Large intestine (tissue), 3 donors: ENCODE results near the gene FTO. TPM values are rescaled to one million over a fixed set of nuclear protein-coding genes. Genes with fewer than 3 reads are reported as not detected.

Source experiments
- DNase-seq, 2 donors: peaks; one replicate each; pipeline versions ENCODE4 v3.0.0 to v3.0.0-alpha.2; 2013
- H3K27ac ChIP-seq: one replicate; pipeline ENCODE4 v1.5.1; 2013; ENCODE audit warnings: low read length
- H3K27me3 ChIP-seq: 2 replicates; pipeline ENCODE4 v1.6.1; 2013; ENCODE audit warnings: low read length; ENCODE audit not compliant: control insufficient read depth, insufficient read depth
- H3K36me3 ChIP-seq: 2 replicates; pipeline ENCODE4 v1.6.1; 2013; ENCODE audit warnings: low read length; ENCODE audit not compliant: control insufficient read depth, insufficient read depth
- H3K4me1 ChIP-seq: one replicate; pipeline ENCODE4 v1.6.1; 2013; ENCODE audit warnings: low read length; ENCODE audit not compliant: control insufficient read depth, insufficient read depth
- H3K4me3 ChIP-seq: one replicate; pipeline ENCODE4 v1.5.1; 2013; ENCODE audit warnings: low read length
- H3K9me3 ChIP-seq: one replicate; pipeline ENCODE4 v1.6.1; 2013; ENCODE audit warnings: mild to moderate bottlenecking, low read depth, low read length, moderate library complexity; ENCODE audit not compliant: control insufficient read depth
- WGBS: methylation state at CpG from one replicate; pipeline ENCODE4 v1.1.5; 2013; ENCODE audit warnings: low lambda C conversion rate; ENCODE audit not compliant: insufficient coverage; 5-methylcytosine and 5-hydroxymethylcytosine counted together
- polyA plus RNA-seq: library from polyadenylated mRNA; unstranded; fragments of 120-200 nt; gene quantifications from one replicate; pipeline ENCODE4 v1.2.1, GENCODE V29; 2013

Gene FTO
- polyA plus RNA-seq, 1 donor: 43.1 TPM

- Histone ChIP-seq H3K9me3 (no peaks in the 10 kb centered on the region), H3K27me3 (no peaks in the 10 kb centered on the region), H3K27ac (peak overlapping the region; percentile 4), H3K4me3 (peak overlapping the region; percentile 90), H3K4me1 (no peaks in the 10 kb centered on the region), H3K36me3 (no peaks in the 10 kb centered on the region)
- no peak for DNase-seq
- no CpG with 5 or more reads among the region's 6 CpGs for WGBS
Measured at GRCh38 chr16:53704445-53704813, 473 bp downstream of the FTO start.

GRCh38 chr16:53707671-53708070, 3.7 kb downstream of the FTO start:
- Histone ChIP-seq H3K4me1 (no peaks in the 10 kb centered on the region), H3K9me3 (no peaks in the 10 kb centered on the region), H3K4me3 (no peak overlapping the region), H3K27ac (no peak overlapping the region), H3K36me3 (no peaks in the 10 kb centered on the region), H3K27me3 (no peaks in the 10 kb centered on the region)
- 100% methylated on average over 1 of the region's 3 CpGs for WGBS
- no peak for DNase-seq

- WGBS: no CpG with 5 or more reads among the region's 2 CpGs
- no peaks in the 10 kb centered on the region for H3K4me1 ChIP-seq
- H3K9me3 ChIP-seq: no peaks in the 10 kb centered on the region
- no peak for DNase-seq
- no peaks in the 10 kb centered on the region for H3K36me3 ChIP-seq
- no peaks in the 10 kb centered on the region for H3K27me3 ChIP-seq
- H3K27ac ChIP-seq: no peak overlapping the region
- no peak overlapping the region for H3K4me3 ChIP-seq
Measured at GRCh38 chr16:53708490-53708889, 4.5 kb downstream of the FTO start.

DNA sequence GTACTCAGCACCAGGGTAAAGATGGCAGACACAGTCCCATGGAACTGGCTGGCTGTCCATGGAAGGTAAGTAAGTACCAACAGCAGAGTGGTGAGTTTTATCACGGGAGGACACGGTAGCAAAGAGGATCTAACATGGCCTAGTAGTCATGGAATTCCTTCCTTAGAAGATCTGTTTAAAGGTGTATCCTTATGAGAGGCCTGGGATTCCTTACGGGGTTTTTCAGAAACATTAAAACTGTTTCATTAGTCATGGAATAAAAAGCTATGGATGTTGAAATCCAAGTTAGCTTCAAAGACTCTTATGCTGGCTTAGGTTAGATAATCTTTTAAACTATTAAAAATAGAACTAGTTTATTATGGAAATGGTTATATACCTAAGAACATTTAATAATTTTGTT, 7.4 kb downstream of the FTO start:
- no peak overlapping the region for H3K27ac ChIP-seq
- H3K4me3 ChIP-seq: no peak overlapping the region
- no peaks in the 10 kb centered on the region for H3K36me3 ChIP-seq
- no peaks in the 10 kb centered on the region for H3K27me3 ChIP-seq
- H3K9me3 ChIP-seq: no peaks in the 10 kb centered on the region
- no CpG with 5 or more reads among the region's 3 CpGs for WGBS
- no peaks in the 10 kb centered on the region for H3K4me1 ChIP-seq
- no peak for DNase-seq

GRCh38 chr16:53712065-53712464, 8.1 kb downstream of the FTO start:
- no peaks in the 10 kb centered on the region for H3K9me3 ChIP-seq
- WGBS: no CpG with 5 or more reads among the region's 2 CpGs
- H3K27ac ChIP-seq: no peak overlapping the region
- H3K27me3 ChIP-seq: no peaks in the 10 kb centered on the region
- DNase-seq: no peak
- H3K36me3 ChIP-seq: no peaks in the 10 kb centered on the region
- H3K4me3 ChIP-seq: no peak overlapping the region
- H3K4me1 ChIP-seq: no peaks in the 10 kb centered on the region

DNA sequence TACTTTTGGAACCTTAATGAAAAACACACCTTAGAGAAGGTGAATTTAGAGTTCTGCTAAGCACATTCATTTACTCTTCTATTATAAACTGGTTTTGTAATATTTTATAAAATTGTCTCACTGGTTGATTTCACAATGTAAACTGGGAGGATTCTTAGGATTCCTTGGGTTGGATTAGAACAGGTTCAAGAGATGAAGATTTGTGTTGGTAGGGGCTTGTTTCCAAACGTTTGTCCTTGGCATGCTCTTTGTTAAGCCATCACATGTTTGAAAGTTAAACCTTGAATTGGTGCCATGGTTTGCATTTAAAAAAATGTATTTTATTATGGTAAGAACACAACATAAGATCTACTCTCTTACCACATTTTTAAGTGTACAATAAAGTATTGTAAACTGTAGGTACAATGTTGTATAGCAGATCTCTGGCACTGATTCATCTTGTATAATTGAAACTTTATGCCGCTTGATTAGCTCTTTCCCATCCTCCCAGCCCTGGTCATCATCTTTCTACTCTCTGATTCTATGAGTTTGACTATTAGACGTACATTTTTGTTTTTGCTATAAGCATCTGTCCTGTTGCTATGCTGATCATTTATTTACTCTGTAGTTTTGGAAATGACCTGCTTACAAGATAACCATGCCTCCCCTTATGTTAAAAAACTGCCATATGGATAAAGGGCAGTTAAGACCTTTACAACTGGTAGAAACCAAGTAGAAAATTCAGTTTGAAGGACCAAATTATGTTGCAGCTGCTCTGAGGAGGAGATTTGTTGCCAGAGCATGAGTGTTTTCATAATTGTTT, 9.6 kb downstream of the FTO start:
- H3K27me3 ChIP-seq: no peaks in the 10 kb centered on the region
- WGBS: 80% methylated on average over 2 of the region's 3 CpGs
- no peaks in the 10 kb centered on the region for H3K9me3 ChIP-seq
- no peak for DNase-seq
- no peaks in the 10 kb centered on the region for H3K36me3 ChIP-seq
- H3K4me3 ChIP-seq: no peak overlapping the region
- no peak overlapping the region for H3K27ac ChIP-seq
- H3K4me1 ChIP-seq: no peaks in the 10 kb centered on the region

DNA sequence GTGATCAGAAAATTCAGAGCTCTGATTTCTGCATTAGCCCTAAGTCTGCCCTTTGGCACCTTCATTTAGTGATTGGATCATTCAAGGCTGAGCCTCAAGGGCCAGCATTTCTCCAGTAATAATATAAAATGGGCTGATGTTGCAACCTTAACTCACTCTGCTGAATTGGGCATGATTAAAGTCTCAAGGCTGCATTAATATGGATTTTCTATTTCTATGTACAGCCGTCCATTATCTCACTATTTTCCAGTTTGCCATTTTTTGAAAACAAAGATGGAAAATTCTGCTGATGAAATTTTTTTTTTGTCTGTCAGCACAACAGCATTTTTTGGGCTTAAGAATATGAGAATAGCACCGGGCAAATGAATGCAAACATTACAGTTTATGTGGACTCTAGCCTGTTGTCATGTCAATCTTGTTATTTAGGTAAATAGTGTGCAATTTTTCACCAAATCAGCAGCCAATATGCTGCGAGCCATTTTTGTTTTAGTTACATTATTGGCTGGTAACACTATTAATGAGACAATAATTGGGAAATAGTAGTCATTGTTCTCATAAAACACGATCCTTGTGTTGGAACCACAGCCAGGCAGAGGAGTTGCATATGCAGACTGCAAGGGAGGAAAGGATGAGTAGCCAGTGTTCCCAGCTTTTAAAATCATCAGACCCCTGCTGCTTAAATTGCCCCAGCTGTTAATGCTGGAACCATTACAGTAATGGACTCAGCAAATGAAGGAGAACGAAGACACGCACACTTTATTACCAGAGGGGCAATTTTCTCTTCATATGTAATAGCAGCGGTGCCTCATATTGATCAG, 10.5 kb downstream of the FTO start:
- no peak overlapping the region for H3K4me3 ChIP-seq
- H3K36me3 ChIP-seq: no peaks in the 10 kb centered on the region
- H3K27me3 ChIP-seq: no peaks in the 10 kb centered on the region
- no peaks in the 10 kb centered on the region for H3K4me1 ChIP-seq
- no peak overlapping the region for H3K27ac ChIP-seq
- H3K9me3 ChIP-seq: no peaks in the 10 kb centered on the region
- no peak for DNase-seq
- WGBS: 83% methylated on average over 2 of the region's 7 CpGs

DNA sequence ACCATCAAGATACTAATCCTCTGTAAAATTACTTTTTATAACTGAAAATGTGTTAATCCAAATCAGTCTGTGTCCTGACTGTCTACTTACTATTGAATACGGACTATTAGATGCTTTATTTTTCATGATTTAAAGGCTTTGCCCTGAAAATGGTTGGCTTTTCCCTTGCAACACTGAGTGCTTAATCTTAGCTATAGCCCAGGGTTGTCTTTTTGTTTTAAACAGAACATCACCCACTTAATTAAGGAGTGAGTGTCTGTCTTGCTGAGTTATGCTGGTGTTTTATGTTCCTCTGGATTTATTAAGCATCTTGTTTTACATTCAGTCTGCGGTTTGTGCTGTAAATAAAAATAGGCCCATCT, 11.0 kb downstream of the FTO start:
- Histone ChIP-seq H3K4me1 (no peaks in the 10 kb centered on the region), H3K27ac (no peak overlapping the region)
- WGBS: 100% methylated on average over 1 of the region's 2 CpGs

GRCh38 chr16:53717577-53717976, 13.6 kb downstream of the FTO start:
- H3K4me1 ChIP-seq: no peaks in the 10 kb centered on the region
- DNase-seq: no peak
- no peaks in the 10 kb centered on the region for H3K36me3 ChIP-seq
- H3K9me3 ChIP-seq: no peaks in the 10 kb centered on the region
- H3K27me3 ChIP-seq: no peaks in the 10 kb centered on the region
- WGBS: 93% methylated on average over 3 of the region's 3 CpGs
- no peak overlapping the region for H3K27ac ChIP-seq
- H3K4me3 ChIP-seq: no peak overlapping the region

More for the DNA sequence above, 11.0 kb downstream of the FTO start:
- no peaks in the 10 kb centered on the region for H3K36me3 ChIP-seq
- H3K27me3 ChIP-seq: no peaks in the 10 kb centered on the region
- H3K9me3 ChIP-seq: no peaks in the 10 kb centered on the region
- no peak overlapping the region for H3K4me3 ChIP-seq
- DNase-seq: no peak

DNA sequence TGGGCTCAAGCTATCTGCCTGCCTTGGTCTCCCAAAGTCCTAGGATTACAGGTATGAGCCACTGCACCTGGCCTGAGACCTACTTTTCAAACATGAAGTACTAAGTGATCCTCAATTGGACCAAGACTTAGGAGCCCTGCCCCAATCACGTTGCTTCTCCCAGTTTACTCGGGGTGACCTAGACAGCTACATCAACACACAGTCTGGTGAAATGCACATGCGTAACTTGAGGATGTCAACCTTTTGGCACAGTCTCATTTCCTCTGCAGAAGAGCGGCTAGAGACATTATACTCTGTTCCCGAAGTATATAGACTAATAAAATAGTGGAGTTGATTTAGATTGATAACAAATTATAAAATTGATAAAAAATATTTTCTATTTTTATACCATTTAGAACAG, 17.1 kb downstream of the FTO start:
- Histone ChIP-seq H3K27me3 (no peaks in the 10 kb centered on the region), H3K36me3 (no peaks in the 10 kb centered on the region), H3K9me3 (no peaks in the 10 kb centered on the region), H3K27ac (no peak overlapping the region), H3K4me1 (no peaks in the 10 kb centered on the region), H3K4me3 (no peak overlapping the region)
- WGBS: no CpG with 5 or more reads among the region's 5 CpGs
- no peak for DNase-seq
